ENCODE data around the gene ACOXL.

Gene ACOXL

GRCh38 chr2:110865188-110865587 is 132.8 kb downstream of the ACOXL start:
- TF ChIP-seq ZNF274 (IDR thresholded peaks at IDR 0.05; ENCODE audit: low read depth, low read length), result no peak
- H3K4me3 ChIP-seq (ENCODE audit: low read length), result no peak overlapping the region

DNA sequence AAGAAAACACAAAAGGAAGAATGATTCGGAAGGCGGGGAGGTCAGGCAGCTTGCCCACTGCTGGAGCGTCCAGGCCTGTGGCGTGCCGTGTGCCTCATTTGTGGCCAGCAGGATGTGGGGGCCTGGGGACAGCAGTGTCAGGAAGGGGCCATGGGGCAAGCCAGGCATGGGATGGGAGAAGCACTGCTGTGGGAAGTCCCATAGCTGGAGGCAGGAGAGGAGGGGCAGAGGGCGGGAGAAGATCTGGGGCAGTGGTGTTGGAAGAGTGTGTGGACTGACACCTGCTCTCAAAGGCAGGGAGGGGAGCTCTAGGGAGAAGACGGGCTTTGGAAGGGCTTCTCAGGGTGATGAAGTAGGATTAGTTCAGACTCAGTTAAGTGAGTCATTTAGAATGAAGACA is 133.7 kb downstream of the ACOXL start:
- TF ChIP-seq ZNF274 (IDR thresholded peaks at IDR 0.05; ENCODE audit: low read depth, low read length), result no peak
- no peak overlapping the region for H3K4me3 ChIP-seq (ENCODE audit: low read length)

DNA sequence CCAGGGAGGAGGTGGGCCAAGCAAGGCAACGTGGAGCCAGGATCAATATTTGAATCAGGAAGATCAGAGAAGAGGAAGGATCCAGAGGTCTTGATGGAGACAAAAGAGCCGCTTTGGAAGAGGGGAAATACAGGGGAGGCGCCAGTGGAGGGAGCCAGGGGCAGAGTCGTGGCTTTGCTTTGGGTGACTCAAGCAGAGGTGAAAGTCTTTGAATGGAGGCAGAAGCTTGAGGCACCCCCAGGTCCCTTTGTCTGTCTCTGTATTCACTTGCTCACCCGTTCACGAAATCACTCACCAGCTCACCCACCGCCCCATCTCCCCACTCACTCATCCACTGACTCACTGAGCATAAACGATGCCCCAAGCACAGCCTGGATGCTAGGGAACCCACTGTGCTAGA is 134.1 kb downstream of the ACOXL start:
- no peak for TF ChIP-seq ZNF274 (IDR thresholded peaks at IDR 0.05; ENCODE audit: low read depth, low read length)
- H3K4me3 ChIP-seq (ENCODE audit: low read length), result no peak overlapping the region

DNA sequence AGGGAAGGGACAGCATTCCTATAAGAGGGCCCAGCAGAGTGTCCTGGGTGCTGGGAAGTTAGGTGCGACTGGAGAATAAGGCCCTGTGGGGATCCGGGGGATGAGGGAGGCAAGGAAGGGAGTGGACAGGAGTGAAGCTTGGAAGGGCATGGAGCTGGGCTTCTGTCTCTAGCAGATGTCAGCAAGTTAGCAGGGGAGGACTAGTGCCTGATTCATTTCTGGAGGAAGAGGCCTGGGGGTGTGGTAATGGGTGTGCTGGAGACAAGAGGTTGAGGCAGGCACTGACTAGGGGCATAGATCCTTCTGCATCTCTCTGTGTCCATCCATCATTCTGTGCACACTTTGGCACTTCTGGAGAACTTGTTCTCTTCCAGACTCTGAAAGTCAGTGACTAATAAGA is 134.7 kb downstream of the ACOXL start:
- TF ChIP-seq ZNF274 (IDR thresholded peaks at IDR 0.05; ENCODE audit: low read depth, low read length), result no peak
- no peak overlapping the region for H3K4me3 ChIP-seq (ENCODE audit: low read length)

- H3K4me3 ChIP-seq (ENCODE audit: low read length), result no peak overlapping the region
- TF ChIP-seq ZNF274 (IDR thresholded peaks at IDR 0.05; ENCODE audit: low read depth, low read length), result no peak
Observed at GRCh38 chr2:110868971-110869370, 136.6 kb downstream of the ACOXL start.

DNA sequence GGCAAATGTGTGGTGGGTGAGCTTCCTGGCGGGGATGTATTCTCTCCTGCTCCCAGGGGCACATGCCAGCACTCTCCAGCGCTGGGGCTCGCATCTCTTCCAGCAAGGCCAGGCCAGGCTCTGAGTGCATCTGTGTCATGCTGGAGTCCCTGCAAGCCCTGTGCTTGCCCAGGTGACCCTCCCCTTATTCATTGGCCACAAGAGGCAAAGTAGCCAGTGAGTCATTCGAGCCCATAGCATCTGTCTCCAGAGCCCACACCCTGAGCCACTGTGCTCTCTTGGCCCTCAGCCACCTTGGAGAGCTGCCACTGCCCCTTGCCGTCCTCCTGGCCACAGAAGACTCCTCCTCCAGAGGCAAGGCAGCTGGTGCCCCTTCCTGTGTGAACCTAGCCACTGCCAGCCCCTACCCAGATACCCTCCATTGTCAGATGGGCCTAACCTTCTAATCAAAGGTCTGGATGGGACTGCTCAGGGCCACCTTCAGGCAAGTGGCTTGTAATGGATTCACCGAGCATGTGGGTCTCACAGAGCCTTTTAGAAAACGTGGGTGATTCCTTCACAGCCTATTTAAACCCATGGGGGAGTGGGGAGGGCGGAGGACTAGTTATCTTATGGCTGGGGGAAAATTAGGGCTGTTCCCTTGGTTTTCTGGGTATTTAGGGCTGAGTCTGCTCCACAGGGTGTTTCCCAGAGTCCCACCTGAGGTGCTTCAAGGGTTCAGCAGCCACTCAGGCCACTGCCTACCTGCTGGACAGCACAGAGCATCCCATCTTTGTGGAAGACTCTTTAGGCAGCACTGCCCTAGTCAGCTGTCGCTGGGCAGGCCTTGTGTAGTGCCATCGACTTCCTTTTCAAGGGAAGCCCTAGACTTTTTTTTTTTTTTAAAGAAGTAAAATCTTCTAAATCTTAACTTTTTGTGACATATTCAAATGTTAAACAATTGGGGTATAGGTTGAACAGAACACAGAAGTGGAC is 137.4 kb downstream of the ACOXL start:
- H3K4me3 ChIP-seq (ENCODE audit: low read length), result no peak overlapping the region
- TF ChIP-seq ZNF274 (IDR thresholded peaks at IDR 0.05; ENCODE audit: low read depth, low read length), result no peak

GRCh38 chr2:110870545-110870944 is 138.2 kb downstream of the ACOXL start:
- no peak for TF ChIP-seq ZNF274 (IDR thresholded peaks at IDR 0.05; ENCODE audit: low read depth, low read length)
- no peak overlapping the region for H3K4me3 ChIP-seq (ENCODE audit: low read length)

GRCh38 chr2:110871637-110872036 is 139.3 kb downstream of the ACOXL start:
- TF ChIP-seq ZNF274 (IDR thresholded peaks at IDR 0.05; ENCODE audit: low read depth, low read length), result no peak
- H3K4me3 ChIP-seq (ENCODE audit: low read length), result no peak overlapping the region

DNA sequence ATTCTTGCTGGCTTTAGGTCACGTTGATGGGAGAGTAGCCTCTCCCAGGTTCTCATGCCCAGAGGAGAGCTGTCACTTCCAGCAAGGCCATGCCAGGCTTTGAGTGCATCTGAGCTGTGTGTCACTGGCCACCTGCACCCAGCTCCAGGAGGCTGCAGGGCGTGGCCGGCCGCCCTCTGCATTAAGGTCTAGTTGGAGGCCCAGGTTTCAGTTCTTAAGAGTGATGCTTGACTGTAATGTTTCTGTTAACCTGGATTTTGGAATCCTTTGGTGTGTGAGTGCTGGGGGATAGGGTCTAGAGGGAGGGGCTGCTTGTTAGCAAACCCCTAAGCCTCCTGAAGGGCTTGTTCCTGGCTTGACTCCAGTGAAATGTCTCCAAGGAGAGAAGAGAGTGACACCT is 140.1 kb downstream of the ACOXL start:
- no peak overlapping the region for H3K4me3 ChIP-seq (ENCODE audit: low read length)
- TF ChIP-seq ZNF274 (IDR thresholded peaks at IDR 0.05; ENCODE audit: low read depth, low read length), result no peak

DNA sequence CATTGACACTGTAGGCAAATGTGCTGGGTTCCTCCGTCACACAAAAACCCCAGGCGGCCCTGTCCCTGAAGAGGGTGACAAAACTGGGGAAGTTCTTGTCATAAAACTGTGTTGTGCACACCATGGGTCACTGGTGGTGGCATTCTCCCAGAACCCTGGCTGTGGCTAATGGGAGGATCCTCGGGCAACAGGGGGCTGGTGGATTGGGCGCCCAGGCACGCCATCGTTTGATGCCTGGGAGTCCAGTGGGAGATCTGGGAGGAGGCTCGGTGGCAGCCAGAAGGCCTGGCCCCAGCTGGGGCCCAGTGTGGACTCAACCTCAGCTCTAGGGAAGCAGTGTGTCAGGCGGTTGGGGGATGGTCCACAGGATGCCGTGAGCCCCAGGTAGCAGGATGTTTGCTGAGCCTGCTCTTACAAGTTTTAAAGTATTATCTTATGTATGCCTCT is 140.7 kb downstream of the ACOXL start:
- TF ChIP-seq ZNF274 (IDR thresholded peaks at IDR 0.05; ENCODE audit: low read depth, low read length), result no peak
- H3K4me3 ChIP-seq (ENCODE audit: low read length), result no peak overlapping the region

DNA sequence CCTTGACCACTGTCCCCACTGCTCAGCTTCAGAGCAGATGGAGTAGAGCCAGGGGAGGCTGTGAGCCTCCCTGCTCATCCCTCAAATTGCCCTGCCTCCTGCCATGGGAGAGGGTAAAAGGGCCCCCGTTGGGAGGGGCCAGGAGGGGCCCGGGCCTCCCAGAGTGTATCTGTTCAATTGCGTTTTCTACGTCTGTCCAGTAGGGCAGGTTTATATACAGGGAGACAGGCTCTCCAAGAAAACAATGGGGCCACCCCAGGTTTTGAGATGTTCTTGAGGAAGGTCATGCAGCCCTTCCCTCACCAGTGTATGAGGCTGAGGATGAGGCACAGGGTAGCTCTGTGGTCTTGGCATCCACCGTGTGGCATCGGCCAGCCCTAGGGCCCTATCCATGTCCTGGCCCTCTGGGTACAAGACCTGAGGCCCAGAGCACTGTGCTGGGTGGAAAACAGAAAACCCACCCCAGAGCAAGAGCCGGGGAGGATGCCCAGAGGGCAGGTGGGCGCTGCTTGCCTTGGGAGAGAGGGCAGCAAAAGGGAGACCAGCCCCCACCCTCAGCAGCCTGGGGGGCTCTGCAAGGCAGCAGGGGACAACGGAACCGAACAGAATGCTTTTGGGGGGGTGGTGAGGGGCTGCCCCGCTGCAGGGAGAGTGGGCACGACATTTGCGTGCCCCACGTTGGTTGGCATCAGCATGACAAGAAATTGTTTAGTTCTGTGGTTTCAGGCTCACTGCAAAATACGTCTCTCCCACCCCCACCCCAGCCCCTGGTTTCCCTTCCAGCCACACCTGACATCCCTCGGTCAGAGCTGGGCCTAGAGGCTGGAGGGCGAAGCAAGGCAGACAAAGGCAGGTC is 141.5 kb downstream of the ACOXL start:
- TF ChIP-seq ZNF274 (IDR thresholded peaks at IDR 0.05; ENCODE audit: low read depth, low read length), result no peak
- no peak overlapping the region for H3K4me3 ChIP-seq (ENCODE audit: low read length)

- no peak for TF ChIP-seq ZNF274 (IDR thresholded peaks at IDR 0.05; ENCODE audit: low read depth, low read length)
Observed at GRCh38 chr2:110874453-110875383, 142.3 kb downstream of the ACOXL start.

GRCh38 chr2:110875384-110875725 is 143.0 kb downstream of the ACOXL start:
- H3K4me3 ChIP-seq (ENCODE audit: low read length), result no peak overlapping the region
- TF ChIP-seq ZNF274 (IDR thresholded peaks at IDR 0.05; ENCODE audit: low read depth, low read length), result no peak

More at GRCh38 chr2:110874453-110875383, 142.3 kb downstream of the ACOXL start:
- no peak overlapping the region for H3K4me3 ChIP-seq (ENCODE audit: low read length)
